CD4-positive, alpha-beta T cell treated with Interleukin-21 for 1 hour (primary cell): ENCODE results near the gene ARL8A.
"Not testable (repeated sequence)": the region's sequence is repeated elsewhere in the genome, so short reads cannot be mapped to it uniquely, and the experiment has no call there.

Experiments
- DNase-seq: peaks from one replicate; pipeline ENCODE4 v3.0.0-alpha.2; 2020

ARL8A gene

DNA sequence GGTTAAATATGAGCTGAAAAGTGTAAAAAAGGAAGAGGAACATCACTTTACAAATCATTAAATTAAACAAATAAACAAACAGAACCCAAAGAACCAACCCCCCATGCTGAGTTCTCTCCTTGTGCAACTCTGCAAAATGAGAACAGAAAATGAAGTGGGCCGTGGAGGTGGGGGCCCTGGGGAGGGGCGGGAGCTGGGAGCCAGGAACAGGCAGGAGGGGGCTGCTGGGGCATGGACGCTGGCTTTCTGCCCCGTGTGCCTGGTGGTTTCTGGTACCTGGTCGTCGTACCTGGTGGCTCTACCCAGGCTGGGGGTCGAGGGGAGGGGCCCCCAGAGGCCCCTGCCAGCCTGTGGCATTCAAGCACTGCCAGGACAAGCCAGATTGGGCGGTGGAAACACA is 11.0 kb downstream of the ARL8A start:
- no peak for DNase-seq

DNA sequence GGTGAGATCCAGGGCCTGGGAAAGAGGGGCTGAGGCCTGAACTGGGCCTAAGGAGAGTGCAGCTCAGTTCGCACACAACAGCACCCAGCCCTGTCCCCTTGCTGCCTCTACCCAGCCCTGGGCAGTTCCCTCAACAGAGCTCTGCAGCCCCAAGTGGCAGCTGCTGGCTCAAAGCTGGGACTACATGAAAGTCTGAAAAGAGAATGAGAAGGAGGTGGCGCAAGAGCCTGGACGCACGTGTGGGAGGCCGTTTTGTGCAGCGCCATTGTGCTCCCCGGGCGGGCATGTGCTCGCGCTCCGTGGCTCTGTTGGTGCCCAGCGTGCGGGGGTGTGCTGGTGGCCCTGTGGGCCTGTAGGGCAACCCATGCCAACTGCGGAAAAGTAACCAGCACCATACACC is 11.5 kb downstream of the ARL8A start:
- no peak for DNase-seq

DNA sequence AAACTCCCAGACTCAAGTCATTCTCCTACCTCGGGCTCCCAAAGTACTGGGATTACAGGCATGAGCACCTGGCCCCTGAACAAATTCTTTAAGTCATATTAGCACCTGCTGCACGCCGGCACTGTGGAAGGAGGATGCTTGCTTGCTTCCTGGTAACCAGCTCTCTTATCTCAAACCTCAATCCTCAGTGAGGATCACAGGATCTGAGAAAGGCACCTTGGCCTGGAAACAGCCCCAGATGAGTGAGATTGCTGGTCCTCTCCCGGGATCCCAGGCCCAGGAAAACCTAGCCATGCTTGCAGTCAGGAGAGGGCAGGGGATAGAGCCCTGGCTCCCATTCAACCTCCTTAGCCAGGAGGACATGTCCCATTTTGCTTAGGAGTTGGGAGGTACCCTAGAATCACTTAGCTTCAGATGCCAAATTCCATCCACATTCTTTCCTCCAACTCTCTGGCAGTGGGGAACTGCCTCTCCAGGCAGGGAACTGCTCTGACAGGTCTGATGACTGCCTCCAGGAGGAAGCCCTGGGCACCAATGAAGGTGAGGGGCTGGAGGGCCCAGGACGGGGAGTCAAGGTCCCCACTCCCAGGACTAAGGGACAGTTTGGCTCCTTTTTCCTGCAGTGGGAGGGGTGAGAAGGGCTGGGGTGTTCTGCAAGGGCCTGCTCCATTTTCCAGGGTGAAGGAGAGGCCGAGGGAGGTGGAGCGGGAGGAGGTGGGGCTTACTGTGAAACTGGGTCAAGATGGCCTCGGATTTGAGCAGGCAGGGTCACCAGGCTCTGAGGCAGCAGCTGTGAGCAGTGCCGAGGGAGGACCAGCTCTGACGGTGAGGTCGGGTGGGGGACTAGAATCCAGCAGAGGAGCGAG is 12.3 kb downstream of the ARL8A start:
- DNase-seq, result no peak

DNA sequence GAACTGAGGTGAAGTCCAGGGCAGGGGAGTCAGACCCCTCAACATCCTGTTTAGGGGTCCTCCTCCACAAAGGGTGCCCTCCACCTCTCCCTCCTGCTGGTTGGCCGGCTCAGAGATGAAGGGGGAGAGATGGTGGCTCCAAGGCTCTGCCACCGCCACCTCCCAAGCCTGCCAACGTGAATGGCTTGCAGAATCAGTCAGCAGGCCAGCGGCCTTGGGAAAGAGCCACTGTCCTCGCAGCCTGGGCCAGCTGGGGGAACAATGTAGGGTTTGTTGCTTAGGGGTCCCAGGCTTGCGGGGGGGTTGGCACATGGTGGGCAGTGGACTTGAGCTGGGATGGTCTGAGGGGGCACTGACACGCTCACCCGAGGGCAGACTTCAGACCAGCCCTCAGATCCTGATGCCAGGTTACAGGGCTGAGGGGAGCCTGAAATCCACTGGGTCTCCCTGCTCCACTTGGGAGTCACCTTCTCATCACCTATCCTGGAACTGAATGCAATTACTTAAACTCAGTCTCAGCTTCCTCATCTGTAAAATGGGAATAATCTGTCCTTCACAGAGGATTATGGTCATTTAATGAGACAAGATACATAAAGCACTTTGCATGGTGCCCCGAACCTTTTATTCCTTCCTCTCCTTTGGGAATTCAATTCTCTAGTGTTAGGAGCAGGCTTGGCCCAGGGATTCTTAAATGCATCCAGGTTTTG is 13.6 kb downstream of the ARL8A start:
- DNase-seq, result no peak

DNA sequence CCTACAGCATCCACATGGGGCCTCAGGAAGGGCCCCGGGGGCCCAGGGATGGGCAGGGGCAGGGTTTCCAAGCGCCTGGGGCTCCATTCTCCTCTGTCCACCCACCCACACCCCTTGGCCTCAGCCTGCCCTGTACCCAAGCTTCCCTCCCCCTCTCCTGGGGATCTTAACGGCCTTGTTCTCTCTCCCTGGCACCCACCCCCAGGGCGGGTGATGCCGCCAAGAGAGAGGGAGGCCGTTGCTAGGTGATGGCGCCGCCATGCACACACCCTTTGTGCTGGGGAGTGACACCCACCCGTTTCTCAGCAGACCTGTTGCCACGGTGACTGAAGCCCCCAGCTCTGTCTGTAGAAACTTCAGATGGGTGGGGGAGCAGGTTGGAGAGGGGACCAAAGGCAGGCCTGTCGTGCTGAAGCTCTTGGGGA is 14.2 kb downstream of the ARL8A start:
- DNase-seq, result no peak

DNA sequence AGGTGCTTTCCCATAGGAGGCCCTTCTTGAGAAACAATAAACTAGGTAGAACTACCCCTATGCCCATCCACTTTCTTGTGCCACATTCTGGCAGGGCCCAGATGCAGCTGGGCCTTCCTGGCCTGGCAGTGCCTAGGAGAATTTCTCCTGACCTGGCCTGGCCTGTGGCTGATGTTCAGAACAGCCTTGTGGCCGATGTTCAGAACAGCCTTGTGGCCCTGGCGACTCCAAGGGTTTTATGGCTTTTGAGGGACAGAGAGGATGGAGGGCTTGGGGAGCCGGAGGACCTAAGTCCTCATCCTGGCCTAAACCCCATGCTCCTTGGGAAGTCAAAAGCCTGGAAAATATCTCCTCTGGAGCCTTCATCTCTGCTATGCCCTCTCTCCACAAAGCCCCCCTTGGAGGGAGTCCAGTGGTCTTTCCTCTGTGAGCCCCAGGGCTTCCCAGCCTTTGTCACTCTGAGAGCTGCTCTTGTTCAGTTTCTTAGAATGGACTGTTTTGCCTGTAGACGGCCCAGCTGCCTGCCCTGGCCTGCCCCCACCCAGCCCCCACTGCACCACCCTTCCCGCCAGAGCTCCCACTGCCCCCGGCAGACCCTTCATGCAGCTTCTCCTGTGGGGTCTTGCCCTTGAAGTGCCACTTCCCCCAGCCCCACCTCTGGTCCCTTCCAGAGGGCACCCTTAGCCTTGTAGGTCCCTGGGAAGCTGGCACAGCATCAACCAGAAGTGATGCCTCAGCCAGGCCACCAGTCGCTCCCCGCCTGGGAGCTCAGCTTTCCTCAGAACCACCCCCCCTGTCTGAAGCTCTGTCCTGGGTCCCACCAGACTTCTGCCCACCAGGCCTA is 14.9 kb downstream of the ARL8A start:
- DNase-seq, result no peak

DNA sequence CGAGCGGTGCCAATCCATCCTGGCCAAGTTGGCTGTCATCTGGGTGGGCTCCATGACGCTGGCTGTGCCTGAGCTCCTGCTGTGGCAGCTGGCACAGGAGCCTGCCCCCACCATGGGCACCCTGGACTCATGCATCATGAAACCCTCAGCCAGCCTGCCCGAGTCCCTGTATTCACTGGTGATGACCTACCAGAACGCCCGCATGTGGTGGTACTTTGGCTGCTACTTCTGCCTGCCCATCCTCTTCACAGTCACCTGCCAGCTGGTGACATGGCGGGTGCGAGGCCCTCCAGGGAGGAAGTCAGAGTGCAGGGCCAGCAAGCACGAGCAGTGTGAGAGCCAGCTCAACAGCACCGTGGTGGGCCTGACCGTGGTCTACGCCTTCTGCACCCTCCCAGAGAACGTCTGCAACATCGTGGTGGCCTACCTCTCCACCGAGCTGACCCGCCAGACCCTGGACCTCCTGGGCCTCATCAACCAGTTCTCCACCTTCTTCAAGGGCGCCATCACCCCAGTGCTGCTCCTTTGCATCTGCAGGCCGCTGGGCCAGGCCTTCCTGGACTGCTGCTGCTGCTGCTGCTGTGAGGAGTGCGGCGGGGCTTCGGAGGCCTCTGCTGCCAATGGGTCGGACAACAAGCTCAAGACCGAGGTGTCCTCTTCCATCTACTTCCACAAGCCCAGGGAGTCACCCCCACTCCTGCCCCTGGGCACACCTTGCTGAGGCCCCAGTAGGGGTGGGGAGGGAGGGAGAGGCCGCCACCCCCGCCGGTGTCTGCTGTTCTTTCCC is 16.5 kb downstream of the ARL8A start:
- DNase-seq, result no peak

DNA sequence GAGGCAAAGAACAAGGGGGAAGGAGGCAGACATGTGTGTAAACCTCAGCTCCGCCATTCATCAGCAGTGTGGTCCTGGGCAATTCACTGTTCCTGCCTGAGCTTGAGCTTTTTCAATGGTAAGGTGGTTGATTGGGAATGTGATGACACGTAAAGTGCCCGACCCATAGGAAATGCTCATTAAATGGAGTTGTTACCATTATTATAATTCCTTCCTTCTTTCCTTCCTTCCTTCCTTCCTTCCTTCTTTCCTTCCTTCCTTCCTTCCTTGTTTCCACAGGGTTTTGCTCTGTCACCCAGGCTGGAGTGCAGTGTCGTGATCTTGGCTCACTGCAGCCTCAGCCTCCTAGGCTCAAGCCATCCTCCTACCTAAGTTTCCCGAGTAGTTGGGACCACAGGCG is 17.5 kb downstream of the ARL8A start:
- DNase-seq, result no peak

DNA sequence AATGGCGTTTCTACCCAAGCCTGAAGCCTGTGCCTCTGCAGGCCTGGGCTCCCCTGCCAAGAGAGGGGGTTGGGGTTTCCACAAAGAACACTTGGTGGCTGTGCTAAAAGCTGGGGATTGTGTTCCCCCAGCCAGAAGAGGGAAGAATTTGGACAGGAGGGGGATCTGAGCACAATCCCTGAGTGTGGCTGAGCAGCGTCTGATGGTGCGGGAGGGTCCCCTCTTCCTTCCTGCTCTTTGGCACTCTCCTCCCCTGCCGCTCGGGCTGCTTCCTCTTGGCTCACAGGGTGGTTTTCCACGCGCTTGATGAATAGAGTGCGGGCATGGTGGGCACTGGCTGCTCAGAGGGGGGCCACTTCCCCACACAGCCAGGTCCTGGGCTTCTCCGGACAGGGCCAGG is 18.1 kb downstream of the ARL8A start:
- no peak for DNase-seq

DNA sequence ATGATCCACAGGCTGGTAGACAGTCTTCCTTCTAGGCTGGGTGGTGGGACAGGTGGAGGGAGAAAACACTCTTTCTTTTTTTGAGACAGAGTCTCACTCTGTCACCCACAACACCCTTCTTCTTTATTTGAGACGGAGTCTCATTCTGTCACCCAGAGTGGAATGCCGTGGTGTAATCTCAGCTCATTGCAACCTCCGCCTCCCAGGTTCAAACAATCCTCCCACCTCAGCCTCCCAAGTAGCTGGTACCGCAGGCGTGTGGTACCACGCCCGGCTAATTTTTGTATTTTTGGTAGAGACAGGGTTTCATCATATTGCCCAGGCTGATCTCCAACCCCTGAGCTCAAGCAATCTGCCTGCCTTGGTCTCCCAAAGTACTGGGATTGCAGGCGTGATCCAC is 18.9 kb downstream of the ARL8A start:
- DNase-seq, result no peak

DNA sequence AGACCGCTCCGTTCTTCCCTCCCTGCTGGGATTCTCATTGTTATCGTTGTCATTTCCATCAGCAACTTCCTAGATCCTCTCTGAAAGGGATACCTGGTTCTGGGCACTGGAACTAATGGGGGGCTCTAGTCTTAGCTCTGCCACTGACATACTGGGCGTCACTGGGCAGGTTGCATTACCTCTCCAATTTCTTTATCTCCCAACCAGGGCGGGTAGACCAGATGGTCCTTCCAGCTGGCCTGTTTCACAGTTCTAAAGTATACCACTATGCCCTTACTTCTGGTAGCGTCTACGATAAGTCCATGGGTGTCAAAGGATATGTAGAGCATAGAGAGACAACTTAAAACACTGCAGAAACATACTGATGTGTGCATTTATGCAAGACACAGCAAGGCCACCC is 20.4 kb downstream of the ARL8A start:
- DNase-seq, result no peak

DNA sequence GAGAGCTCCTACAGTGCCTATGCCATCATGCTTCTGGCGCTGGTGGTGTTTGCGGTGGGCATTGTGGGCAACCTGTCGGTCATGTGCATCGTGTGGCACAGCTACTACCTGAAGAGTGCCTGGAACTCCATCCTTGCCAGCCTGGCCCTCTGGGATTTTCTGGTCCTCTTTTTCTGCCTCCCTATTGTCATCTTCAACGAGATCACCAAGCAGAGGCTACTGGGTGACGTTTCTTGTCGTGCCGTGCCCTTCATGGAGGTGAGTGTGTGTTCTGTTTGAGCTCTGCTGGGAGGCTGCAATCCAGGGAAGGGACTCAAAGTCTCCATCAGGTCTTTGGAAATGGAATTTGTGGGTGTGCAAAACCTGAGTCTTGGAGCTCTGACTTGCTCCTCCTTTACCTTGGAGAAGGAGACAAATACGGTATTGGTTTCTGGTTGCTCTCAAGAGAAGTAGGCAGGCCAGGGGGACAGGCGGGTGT is 21.2 kb downstream of the ARL8A start:
- no peak for DNase-seq

DNA sequence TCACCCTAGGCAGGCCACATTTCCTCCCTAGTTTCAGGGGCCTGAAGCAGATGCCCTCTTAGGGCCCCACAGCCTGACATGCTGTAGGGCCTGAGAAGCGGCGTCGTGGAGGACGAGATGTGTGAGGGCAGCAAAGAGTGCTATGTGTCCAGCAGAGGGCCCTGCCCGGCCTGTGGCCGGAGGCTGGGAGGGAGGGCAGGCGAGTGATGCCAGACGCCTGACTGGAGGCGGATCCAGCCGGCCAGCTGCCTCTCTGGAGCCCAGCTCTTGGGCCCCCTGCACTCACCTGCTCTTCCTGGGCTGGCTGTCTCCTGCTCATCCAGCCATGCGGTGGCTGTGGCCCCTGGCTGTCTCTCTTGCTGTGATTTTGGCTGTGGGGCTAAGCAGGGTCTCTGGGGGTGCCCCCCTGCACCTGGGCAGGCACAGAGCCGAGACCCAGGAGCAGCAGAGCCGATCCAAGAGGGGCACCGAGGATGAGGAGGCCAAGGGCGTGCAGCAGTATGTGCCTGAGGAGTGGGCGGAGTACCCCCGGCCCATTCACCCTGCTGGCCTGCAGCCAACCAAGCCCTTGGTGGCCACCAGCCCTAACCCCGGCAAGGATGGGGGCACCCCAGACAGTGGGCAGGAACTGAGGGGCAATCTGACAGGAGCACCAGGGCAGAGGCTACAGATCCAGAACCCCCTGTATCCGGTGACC is 21.8 kb downstream of the ARL8A start, which contains the start of gene GPR37L1:
TSS of gene GPR37L1 (plus strand) at position 279 of the 697 bp plus-strand sequence. CDS start at position 326, 47 bp downstream.
- no peak for DNase-seq

DNA sequence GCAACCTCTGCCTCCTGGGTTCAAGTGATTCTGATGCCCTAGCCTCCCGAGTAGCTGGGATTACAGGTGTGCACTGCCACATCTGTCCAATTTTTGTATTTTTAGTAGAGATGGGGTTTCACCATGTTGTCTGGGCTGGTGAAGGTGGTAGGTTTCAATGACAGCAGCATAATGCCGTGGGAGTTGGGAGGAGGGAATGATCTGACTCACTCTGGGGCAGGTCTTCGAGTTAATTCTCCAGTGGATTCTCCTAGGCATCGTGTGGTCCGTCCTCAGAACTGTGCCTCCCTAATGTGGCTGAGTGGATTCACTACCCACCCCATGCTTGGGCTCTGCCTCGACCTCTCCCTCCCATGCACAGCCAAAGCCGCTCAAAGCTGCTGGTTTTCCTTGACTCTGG is 23.5 kb downstream of the ARL8A start:
- no peak for DNase-seq

DNA sequence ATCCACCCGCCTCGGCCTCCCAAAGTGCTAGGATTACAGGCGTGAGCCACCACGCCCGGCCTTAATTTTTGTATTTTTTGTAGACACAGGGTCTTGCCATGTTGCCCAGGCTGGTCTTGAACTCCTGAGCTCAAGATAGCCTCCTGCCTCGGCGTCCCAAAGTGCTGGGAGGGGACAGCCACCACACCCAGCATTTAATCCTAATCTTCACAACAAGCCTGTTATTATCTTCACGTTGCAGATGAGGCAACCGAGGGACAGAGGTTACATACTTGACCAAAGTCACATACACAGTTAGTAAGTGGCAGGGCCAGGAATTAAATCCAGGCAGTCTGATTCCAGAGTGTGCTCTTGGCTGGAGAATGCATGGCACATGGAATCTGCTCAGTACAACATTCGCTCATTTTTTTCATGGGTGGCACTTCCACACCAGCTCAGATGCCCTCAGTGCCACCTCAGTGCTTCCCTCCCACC is 26.6 kb downstream of the ARL8A start:
- no peak for DNase-seq

DNA sequence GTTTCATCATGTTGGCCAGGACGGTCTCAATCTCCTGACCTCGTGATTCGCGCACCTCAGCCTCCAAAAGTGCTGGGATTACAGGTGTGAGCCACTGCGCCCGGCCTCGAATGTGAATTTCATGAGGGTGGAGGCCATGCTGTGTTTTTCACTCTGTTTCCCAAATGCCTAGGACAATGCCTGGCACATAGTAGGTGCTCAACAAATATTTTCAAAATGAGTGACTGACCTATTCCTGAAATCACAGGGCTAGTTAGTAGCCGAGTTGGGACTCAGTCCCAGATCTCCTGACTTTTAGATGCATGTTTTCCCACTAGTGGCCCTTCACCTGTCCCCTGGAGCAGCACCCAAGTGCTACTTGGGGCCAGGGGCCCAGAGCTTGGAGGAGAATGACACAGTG is 28.2 kb downstream of the ARL8A start:
- no peak for DNase-seq

DNA sequence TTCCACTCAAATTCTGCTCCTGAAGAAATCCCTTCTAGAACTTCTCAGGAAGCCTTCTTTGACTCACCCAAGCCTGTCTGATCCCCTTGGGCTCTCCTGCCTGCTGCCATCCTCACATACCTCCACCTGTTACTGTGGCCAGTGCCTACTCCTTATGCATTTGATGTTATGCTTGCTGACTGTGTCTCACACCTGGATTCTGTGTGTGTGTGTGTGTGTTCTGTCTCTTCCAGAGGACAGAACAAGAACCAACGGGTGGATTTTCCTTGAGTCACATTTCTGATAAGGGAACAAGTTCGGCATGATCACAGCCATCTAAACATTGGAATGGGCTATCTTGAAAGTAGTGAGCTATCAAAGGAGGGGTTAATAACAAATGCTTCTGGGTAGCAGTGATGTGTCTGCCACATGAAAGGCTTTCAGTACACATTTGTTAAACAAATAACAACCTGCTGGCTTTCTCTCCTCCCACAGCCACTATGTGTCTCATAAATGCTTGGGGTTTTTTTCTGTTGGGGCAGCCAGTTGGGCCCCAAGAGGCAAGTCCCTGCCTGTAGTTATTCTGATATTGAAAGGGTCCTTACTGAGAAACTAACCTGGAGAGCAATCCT is 30.7 kb downstream of the ARL8A start:
- DNase-seq, result no peak

DNA sequence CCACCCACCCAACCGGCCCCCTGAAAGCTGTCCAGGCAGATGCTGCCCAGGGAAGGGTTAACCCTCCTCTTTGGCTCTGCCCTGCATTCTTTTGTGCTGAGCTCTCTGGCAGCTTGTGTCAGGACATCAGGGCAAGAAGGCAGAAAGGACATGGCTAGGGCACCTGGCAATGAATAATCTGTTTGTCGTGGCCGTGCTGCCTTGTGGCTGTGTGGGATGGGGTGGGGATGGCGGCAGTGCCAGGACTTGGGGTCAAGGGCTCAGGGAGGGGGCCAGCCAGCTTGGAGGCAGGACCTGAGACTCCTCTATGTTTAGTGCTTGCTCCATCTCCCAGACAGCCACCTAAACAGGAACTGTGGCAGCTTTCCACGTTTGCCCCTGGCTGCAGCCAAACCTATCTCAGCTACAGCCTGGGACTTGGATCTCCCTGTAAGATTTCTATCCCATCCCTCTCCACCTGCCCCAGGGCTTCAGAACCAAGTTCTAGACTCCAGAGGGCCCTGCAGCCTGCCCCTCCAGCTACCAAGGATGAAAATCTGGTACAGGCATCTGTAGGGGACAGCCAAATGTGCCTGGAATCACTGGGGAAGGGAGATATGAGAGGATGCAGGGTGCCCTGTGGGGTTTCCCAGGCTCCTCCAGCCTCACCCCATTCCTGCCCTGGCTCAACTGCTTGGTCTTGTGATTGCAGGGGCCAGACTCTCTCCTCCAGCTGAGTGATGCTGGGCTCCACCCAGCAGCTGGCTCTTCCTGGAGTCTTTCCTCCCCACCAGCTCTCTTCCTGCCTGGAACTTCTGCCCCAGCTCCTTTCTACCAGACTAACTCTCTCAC is 31.5 kb downstream of the ARL8A start:
- no peak for DNase-seq

DNA sequence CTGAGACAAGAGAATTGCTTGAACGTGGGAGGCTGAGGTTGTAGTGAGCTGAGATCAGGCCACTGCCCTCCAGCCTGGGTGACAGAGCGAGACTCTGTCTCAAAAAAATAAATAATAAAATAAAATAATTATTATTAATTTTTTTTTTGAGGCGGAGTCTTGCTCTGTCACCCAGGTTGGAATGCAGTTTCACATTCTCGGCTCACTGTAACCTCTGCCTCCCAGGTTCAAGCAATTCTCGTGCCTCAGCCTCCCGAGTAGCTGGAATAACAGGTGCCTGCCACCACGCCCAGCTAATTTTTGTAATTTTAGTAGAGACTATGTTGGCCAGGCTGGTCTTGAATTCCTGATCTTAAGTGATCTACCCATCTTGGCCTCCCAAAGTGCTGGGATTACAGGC is 32.9 kb downstream of the ARL8A start:
- DNase-seq, result not testable (repeated sequence)

DNA sequence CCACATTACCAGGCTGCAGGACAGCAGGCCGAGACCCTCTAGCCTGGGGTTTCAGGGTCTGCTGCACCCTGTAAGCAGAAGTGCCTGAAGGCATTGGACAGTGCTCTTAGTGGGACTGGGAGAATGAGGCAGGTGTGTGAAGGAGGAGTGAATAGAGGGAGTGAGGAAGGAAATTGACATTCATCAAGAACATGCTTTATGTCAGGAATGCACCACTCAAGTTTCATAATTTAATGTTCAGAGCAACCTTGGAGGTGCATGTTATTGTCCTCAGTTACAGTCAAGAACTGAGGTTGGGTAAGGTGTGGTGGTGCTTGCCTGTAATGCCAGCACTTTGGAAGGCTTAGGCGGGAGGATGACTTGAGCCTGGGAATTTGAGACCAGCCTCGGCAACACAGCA is 33.6 kb downstream of the ARL8A start:
- DNase-seq, result no peak
